Measurements from ENCODE around the gene RSU1. TPM values are rescaled to one million over a fixed set of nuclear protein-coding genes. Genes with fewer than 3 reads are reported as not detected.

Gene RSU1
- total and polyA plus RNA-seq, 2 donors (not counting 1 experiment from before 2014, with no cell fraction given), result 46.9 to 252 TPM

DNA sequence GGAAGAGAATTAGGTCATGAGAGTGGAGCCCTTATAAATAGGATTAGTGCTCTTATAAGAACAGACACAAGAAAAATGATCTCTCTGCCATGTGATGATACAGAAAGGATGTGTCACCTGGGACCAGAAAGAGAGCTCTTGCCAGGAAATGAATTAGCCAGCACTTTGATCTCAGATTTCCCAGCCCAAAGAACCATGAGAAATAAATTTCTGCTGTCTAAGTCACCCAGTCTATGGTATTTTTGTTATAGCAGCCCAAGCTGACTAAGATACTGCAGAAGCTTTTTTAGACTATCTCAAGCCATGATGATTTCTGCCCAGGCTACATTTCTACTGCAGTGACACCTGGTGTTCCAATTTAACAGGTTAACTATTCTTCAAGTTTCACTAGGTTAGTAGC lies 84.8 kb downstream of the RSU1 start:
- DNase-seq (ENCODE audit: low read depth in 2 of 2), result peak in 1 of 2 donors; percentile 30
- no peaks in the 10 kb centered on the region for H3K9me3 ChIP-seq (ENCODE audit: control insufficient read depth, insufficient read depth, low read depth, low read length)

DNA sequence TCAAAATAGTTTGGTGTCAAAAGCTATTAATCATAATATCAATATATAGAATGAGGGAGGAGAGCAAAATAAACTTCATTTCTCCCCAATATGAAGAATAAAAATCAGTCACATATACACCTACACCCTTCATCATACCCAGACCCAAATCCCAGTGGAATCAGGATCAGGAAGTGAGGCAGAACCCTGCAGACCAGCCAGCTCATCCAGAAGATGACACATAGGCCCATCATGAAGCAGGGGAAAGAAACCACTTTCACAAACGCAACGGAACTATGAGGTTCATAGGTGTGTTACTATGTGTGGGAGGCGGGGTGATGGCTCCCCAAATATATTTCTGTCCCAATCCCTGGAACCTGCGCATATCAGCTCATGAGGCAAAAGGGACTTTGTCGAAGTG lies 89.0 kb downstream of the RSU1 start:
- no peaks in the 10 kb centered on the region for H3K9me3 ChIP-seq (ENCODE audit: control insufficient read depth, insufficient read depth, low read depth, low read length)
- no peaks in the 10 kb centered on the region for H3K79me2 ChIP-seq (ENCODE audit: control insufficient read depth, insufficient read depth, low read length)
- peaks cover 1% of the 10 kb centered on the region for H3K36me3 ChIP-seq (ENCODE audit: control insufficient read depth, insufficient read depth, low read length)
- H3K27ac ChIP-seq (ENCODE audit: insufficient read depth, low read length), result no peak overlapping the region
- no peak overlapping the region for H3K4me2 ChIP-seq (ENCODE audit: extremely low read depth, insufficient read depth, low read length)
- H3K27me3 ChIP-seq (ENCODE audit: control insufficient read depth, insufficient read depth, low read length), result no peaks in the 10 kb centered on the region
- DNase-seq (ENCODE audit: low read depth in 2 of 2), result no peak
- no peaks in the 10 kb centered on the region for H3K4me1 ChIP-seq (ENCODE audit: control insufficient read depth, extremely low read depth, insufficient read depth, low read length)
- TF ChIP-seq EZH2 (IDR thresholded peaks at IDR 0.05; ENCODE audit: low read length, missing control alignments), result no peak
- H3K4me3 ChIP-seq (replicated peaks in 1 of 4; ENCODE audit: control extremely low read depth in 1 of 4, insufficient read depth in 1 of 4, low read depth in 3 of 4, low read length in 4 of 4), result no peak overlapping the region
- H2AFZ ChIP-seq (ENCODE audit: low read length), result no peak overlapping the region
- H4K20me1 ChIP-seq (ENCODE audit: control insufficient read depth, extremely low read depth, insufficient read depth, low read length), result no peaks in the 10 kb centered on the region
- H3K9ac ChIP-seq (ENCODE audit: insufficient read depth, low read length), result no peak overlapping the region

More for the DNA sequence above, 84.8 kb downstream of the RSU1 start:
- H3K27me3 ChIP-seq (ENCODE audit: control insufficient read depth, insufficient read depth, low read length), result no peaks in the 10 kb centered on the region
- no peaks in the 10 kb centered on the region for H3K4me1 ChIP-seq (ENCODE audit: control insufficient read depth, extremely low read depth, insufficient read depth, low read length)
- no peak for TF ChIP-seq EZH2 (IDR thresholded peaks at IDR 0.05; ENCODE audit: low read length, missing control alignments)
- TF ChIP-seq, protein P1, sequence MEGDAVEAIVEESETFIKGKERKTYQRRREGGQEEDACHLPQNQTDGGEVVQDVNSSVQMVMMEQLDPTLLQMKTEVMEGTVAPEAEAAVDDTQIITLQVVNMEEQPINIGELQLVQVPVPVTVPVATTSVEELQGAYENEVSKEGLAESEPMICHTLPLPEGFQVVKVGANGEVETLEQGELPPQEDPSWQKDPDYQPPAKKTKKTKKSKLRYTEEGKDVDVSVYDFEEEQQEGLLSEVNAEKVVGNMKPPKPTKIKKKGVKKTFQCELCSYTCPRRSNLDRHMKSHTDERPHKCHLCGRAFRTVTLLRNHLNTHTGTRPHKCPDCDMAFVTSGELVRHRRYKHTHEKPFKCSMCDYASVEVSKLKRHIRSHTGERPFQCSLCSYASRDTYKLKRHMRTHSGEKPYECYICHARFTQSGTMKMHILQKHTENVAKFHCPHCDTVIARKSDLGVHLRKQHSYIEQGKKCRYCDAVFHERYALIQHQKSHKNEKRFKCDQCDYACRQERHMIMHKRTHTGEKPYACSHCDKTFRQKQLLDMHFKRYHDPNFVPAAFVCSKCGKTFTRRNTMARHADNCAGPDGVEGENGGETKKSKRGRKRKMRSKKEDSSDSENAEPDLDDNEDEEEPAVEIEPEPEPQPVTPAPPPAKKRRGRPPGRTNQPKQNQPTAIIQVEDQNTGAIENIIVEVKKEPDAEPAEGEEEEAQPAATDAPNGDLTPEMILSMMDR (conservative IDR thresholded peaks at IDR 0.05 in 1 of 2, IDR thresholded peaks at IDR 0.05 in 1 of 2; ENCODE audit: low read depth in 1 of 2, low read length in 2 of 2), result no peak
- H3K4me2 ChIP-seq (ENCODE audit: extremely low read depth, insufficient read depth, low read length), result no peak overlapping the region
- no peak overlapping the region for H3K9ac ChIP-seq (ENCODE audit: insufficient read depth, low read length)
- H4K20me1 ChIP-seq (ENCODE audit: control insufficient read depth, extremely low read depth, insufficient read depth, low read length), result no peaks in the 10 kb centered on the region
- no peak overlapping the region for H3K4me3 ChIP-seq (replicated peaks in 1 of 4; ENCODE audit: control extremely low read depth in 1 of 4, insufficient read depth in 1 of 4, low read depth in 3 of 4, low read length in 4 of 4)
- no peak overlapping the region for H2AFZ ChIP-seq (ENCODE audit: low read length)
- H3K27ac ChIP-seq (ENCODE audit: insufficient read depth, low read length), result no peak overlapping the region
- peaks cover 1% of the 10 kb centered on the region for H3K36me3 ChIP-seq (ENCODE audit: control insufficient read depth, insufficient read depth, low read length)
- H3K79me2 ChIP-seq (ENCODE audit: control insufficient read depth, insufficient read depth, low read length), result no peaks in the 10 kb centered on the region

DNA sequence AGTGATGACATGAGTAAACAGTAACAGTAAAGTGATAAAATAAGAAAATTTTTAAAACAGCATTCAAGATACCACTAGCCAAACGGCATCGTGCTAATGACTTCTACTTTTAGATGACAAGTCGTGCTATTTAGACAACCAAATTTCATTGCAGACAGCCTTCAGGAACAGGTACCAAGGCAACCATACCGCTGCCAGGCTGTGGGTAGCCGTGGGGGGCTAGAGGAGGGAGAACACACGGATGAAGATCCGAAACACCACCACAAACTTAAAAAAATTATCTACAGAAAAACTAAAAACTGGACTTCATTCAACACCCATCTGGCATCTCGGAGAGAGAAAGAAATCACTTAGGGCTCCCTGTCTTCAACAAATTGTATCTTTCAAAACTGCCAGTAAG lies 89.6 kb downstream of the RSU1 start:
- DNase-seq (ENCODE audit: low read depth in 2 of 2), result no peak
- Histone ChIP-seq H3K4me2 (ENCODE audit: extremely low read depth, insufficient read depth, low read length) (no peak overlapping the region), H3K4me1 (ENCODE audit: control insufficient read depth, extremely low read depth, insufficient read depth, low read length) (no peaks in the 10 kb centered on the region), H3K9me3 (ENCODE audit: control insufficient read depth, insufficient read depth, low read depth, low read length) (no peaks in the 10 kb centered on the region), H4K20me1 (ENCODE audit: control insufficient read depth, extremely low read depth, insufficient read depth, low read length) (no peaks in the 10 kb centered on the region), H3K27me3 (ENCODE audit: control insufficient read depth, insufficient read depth, low read length) (no peaks in the 10 kb centered on the region), H2AFZ (ENCODE audit: low read length) (no peak overlapping the region), H3K36me3 (ENCODE audit: control insufficient read depth, insufficient read depth, low read length) (peaks cover 1% of the 10 kb centered on the region), H3K4me3 (replicated peaks in 1 of 4; ENCODE audit: control extremely low read depth in 1 of 4, insufficient read depth in 1 of 4, low read depth in 3 of 4, low read length in 4 of 4) (no peak overlapping the region), H3K79me2 (ENCODE audit: control insufficient read depth, insufficient read depth, low read length) (no peaks in the 10 kb centered on the region), H3K9ac (ENCODE audit: insufficient read depth, low read length) (no peak overlapping the region), H3K27ac (ENCODE audit: insufficient read depth, low read length) (no peak overlapping the region)
- TF ChIP-seq, protein P1 (conservative IDR thresholded peaks at IDR 0.05 in 1 of 2, IDR thresholded peaks at IDR 0.05 in 1 of 2; ENCODE audit: low read depth in 1 of 2, low read length in 2 of 2), result no peak
- TF ChIP-seq EZH2 (IDR thresholded peaks at IDR 0.05; ENCODE audit: low read length, missing control alignments), result no peak
